ENCODE data around the gene OTOG. TPM values are rescaled to one million over a fixed set of nuclear protein-coding genes. Genes with fewer than 3 reads are reported as not detected.

OTOG gene, protein sequence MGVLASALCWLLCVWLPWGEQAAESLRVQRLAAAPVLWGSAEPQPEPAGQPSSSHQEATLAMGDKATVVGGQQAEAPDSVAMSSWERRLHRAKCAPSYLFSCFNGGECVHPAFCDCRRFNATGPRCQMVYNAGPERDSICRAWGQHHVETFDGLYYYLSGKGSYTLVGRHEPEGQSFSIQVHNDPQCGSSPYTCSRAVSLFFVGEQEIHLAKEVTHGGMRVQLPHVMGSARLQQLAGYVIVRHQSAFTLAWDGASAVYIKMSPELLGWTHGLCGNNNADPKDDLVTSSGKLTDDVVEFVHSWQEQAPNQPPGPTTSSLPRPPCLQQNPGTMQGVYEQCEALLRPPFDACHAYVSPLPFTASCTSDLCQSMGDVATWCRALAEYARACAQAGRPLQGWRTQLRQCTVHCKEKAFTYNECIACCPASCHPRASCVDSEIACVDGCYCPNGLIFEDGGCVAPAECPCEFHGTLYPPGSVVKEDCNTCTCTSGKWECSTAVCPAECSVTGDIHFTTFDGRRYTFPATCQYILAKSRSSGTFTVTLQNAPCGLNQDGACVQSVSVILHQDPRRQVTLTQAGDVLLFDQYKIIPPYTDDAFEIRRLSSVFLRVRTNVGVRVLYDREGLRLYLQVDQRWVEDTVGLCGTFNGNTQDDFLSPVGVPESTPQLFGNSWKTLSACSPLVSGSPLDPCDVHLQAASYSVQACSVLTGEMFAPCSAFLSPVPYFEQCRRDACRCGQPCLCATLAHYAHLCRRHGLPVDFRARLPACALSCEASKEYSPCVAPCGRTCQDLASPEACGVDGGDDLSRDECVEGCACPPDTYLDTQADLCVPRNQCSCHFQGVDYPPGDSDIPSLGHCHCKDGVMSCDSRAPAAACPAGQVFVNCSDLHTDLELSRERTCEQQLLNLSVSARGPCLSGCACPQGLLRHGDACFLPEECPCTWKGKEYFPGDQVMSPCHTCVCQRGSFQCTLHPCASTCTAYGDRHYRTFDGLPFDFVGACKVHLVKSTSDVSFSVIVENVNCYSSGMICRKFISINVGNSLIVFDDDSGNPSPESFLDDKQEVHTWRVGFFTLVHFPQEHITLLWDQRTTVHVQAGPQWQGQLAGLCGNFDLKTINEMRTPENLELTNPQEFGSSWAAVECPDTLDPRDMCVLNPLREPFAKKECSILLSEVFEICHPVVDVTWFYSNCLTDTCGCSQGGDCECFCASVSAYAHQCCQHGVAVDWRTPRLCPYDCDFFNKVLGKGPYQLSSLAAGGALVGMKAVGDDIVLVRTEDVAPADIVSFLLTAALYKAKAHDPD (N-terminal part only)
- total RNA-seq = not detected

DNA sequence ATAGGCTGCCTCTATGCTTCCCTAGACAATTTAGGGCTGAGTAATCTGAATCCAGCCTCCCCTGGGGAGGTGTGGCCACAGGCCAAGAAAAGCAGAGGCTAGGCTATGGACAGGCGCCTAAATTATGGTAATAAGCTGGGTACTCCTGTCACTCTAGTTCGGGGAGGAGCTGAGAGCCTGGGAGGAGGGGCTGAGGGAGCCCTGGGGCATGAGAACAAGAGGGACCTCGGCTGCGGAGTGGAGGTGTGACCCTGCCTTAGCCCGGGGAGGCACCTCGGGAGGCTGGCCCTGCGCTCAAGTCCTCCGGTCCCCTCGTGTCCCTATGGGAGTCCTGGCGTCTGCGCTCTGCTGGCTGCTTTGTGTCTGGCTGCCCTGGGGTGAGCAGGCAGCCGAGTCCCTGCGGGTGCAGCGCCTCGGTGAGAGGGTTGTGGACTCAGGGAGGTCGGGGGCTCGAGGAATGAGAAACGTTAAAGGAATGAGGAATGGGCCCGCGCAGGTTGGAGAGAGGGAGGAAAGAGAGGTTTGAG, at the start of gene OTOG:
Gene OTOG (plus strand): TSS at position 209 of the 527 bp plus-strand sequence. CDS start 114 bp downstream, at position 323.
- no peaks in the 10 kb centered on the region for H3K4me1 ChIP-seq
- H3K9me3 ChIP-seq = no peaks in the 10 kb centered on the region
- intact Hi-C loops (cut with DNase I) = no loop called here
- no peak within 1 kb of the TSS for H3K27ac ChIP-seq
- no peak within 1 kb of the TSS for H3K4me3 ChIP-seq
- TF ChIP-seq CTCF (IDR thresholded peaks at IDR 0.05) = no peak
- H3K36me3 ChIP-seq = no peaks in the 10 kb centered on the region
- H3K27me3 ChIP-seq = no peaks in the 10 kb centered on the region
- DNase-seq (ENCODE audit: low spot score in 2 of 2) = peak in 1 of 2 donors; percentile 52

DNA sequence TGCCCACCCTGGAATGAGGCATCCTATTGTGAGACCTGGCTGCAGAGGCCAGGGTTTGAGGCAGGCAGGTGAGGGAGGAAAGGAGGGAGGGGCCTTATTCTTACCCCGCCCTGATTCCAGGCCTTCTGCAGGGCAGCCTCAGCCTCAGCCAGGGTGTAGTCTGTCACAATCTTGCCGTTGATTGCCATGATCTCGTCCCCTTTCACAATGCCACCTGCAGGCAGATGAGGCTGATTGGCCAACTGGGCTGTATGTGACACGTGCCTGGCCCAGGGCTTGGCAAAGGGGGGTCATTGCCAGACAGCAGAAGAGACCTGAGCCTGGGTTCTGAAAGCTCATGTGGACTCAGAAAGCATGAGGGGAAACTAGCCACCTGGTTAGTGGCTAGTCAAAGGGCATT, 49.0 kb upstream of the OTOG start:
- Histone ChIP-seq H3K27ac (no peak overlapping the region), H3K9me3 (no peaks in the 10 kb centered on the region), H3K36me3 (no peaks in the 10 kb centered on the region), H3K4me1 (no peaks in the 10 kb centered on the region), H3K4me3 (no peak overlapping the region), H3K27me3 (no peaks in the 10 kb centered on the region)
- DNase-seq (ENCODE audit: low spot score in 2 of 2) = no peak
- TF ChIP-seq CTCF (IDR thresholded peaks at IDR 0.05) = no peak
- intact Hi-C loops (cut with DNase I) = no loop called here

- H3K27me3 ChIP-seq = no peaks in the 10 kb centered on the region
- no peak for TF ChIP-seq CTCF (IDR thresholded peaks at IDR 0.05)
- no peaks in the 10 kb centered on the region for H3K36me3 ChIP-seq
- intact Hi-C loops (cut with DNase I) = no loop called here
- H3K27ac ChIP-seq = no peak overlapping the region
- H3K9me3 ChIP-seq = no peaks in the 10 kb centered on the region
- no peaks in the 10 kb centered on the region for H3K4me1 ChIP-seq
- no peak overlapping the region for H3K4me3 ChIP-seq
- DNase-seq (ENCODE audit: low spot score in 2 of 2) = no peak
Observed at GRCh38 chr11:17498475-17498874, 48.6 kb upstream of the OTOG start.

GRCh38 chr11:17500673-17501072, 46.4 kb upstream of the OTOG start:
- TF ChIP-seq CTCF (IDR thresholded peaks at IDR 0.05) = no peak
- Histone ChIP-seq H3K4me3 (no peak overlapping the region), H3K36me3 (no peaks in the 10 kb centered on the region), H3K4me1 (no peaks in the 10 kb centered on the region), H3K9me3 (no peaks in the 10 kb centered on the region), H3K27ac (no peak overlapping the region), H3K27me3 (no peaks in the 10 kb centered on the region)
- intact Hi-C loops (cut with DNase I) = no loop called here
- no peak for DNase-seq (ENCODE audit: low spot score in 2 of 2)

- Histone ChIP-seq H3K4me3 (no peak overlapping the region), H3K4me1 (no peaks in the 10 kb centered on the region), H3K9me3 (no peaks in the 10 kb centered on the region), H3K27ac (no peak overlapping the region), H3K27me3 (no peaks in the 10 kb centered on the region), H3K36me3 (no peaks in the 10 kb centered on the region)
- intact Hi-C loops (cut with DNase I) = no loop called here
- DNase-seq (ENCODE audit: low spot score in 2 of 2) = no peak
- no peak for TF ChIP-seq CTCF (IDR thresholded peaks at IDR 0.05)
Observed at GRCh38 chr11:17502630-17503029, 44.4 kb upstream of the OTOG start.

Measured in ascending aorta (tissue), 2 donors.